H1 (cell line): Measurements from ENCODE around the gene TSSK6. TPM values are rescaled to one million over a fixed set of nuclear protein-coding genes. Genes with fewer than 3 reads are reported as not detected.

Experiments
- NANOG ChIP-seq: IDR thresholded peaks from 2 replicates; pipeline ENCODE4 v1.6.1; 2011; ENCODE audit warnings: low read length, low read depth, mild to moderate bottlenecking, inconsistent platforms; ENCODE audit not compliant: insufficient read depth, poor library complexity, severe bottlenecking
- RBBP5 ChIP-seq: IDR thresholded peaks from 2 replicates; pipeline ENCODE4 v1.7.1; 2012; ENCODE audit warnings: low read depth, mild to moderate bottlenecking, inconsistent platforms, low read length, moderate library complexity, borderline replicate concordance
- SIX5 ChIP-seq: IDR thresholded peaks from 2 replicates; pipeline ENCODE4 v1.6.1; 2011; ENCODE audit warnings: mild to moderate bottlenecking, low read depth, low read length
- TBP ChIP-seq: IDR thresholded peaks from 2 replicates; pipeline ENCODE4 v1.6.1; 2011; ENCODE audit warnings: low read depth, low read length, improper control_type of control experiment
- polyA plus RNA-seq, 7 experiments: library from polyadenylated mRNA; depleted of rRNA in 3 of 7; stranded (reverse) in 5 of 7; unstranded in 2 of 7; fragments of >200 nt in 5 of 7; fragments of 200-250 nt in 2 of 7; gene quantifications; 1 replicate in 5 of 7; 2 replicates in 1 of 7; 4 replicates in 1 of 7; pipeline versions ENCODE4 v1.2.1 to v1.2.3, GENCODE V29; 2011 to 2013; ENCODE audit warnings: missing spikeins in 2 of 7, mixed read lengths in 2 of 7
- total RNA-seq: library from RNA; stranded (reverse); fragmentation: NEBNext Ultra II Directional; extraction: Animal tissue kit (Norgen Biotek cat#: 25700); gene quantifications from 2 replicates; pipeline ENCODE4 v1.2.1, GENCODE V29; 2021

Gene TSSK6
- total and polyA plus RNA-seq, 2 of the 8 experiments (the other 6 are each of a cell fraction or from before 2014, with no cell fraction given) = 3.6 to 7.8 TPM

DNA sequence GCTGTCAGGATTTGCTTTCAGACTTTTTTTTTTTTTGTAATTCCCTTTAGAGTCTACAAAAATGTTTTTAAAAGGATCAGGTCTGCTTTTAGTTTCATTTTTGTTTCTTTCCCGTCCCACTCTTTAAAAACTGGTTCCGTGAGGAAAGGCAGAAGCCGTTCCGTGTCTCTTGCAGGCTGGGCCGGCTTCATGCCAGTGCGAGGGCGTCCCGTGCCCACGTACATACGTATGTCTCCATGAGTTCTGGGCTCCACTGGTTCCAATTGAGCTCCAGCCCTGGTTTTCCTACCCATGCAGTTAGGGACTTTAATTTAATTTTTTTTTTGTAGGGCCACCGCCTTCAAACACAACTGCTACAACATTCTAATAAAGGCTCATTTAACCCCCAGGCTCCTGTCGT is 8.8 kb downstream of the TSSK6 start (continued):
- TF ChIP-seq NANOG (no peak), TBP (no peak), RBBP5 (no peak), SIX5 (no peak)
- TF ChIP-seq, all 59 proteins: peak for 0
